Peyer's patch (tissue), 4 donors: Measurements from ENCODE around the gene PLCB2.

Source experiments
- CTCF ChIP-seq, 6 experiments: fragments of 450-650 bp in 4 of 6; fragments of 200-600 bp in 2 of 6; sonication (generic) in 1 of 6; IDR thresholded peaks; one replicate each; pipeline ENCODE4 v1.5.1; 2017 to 2019; ENCODE audit warnings: antibody characterized with exemption in 6 of 6, mild to moderate bottlenecking in 3 of 6, moderate library complexity in 1 of 6
- POLR2A ChIP-seq, 2 donors: fragments of 450-650 bp; IDR thresholded peaks; one replicate each; pipeline ENCODE4 v1.5.1; 2017; ENCODE audit warnings: antibody characterized with exemption in 2 of 2, mild to moderate bottlenecking in 2 of 2, moderate library complexity in 2 of 2

- TF ChIP-seq POLR2A (IDR thresholded peaks at IDR 0.05) (no peak), CTCF (IDR thresholded peaks at IDR 0.05) (no peak)
These were observed 17.5 kb upstream of the PLCB2 start for GRCh38 chr15:40325188-40325587.
